ENCODE data around the gene FAM131C. TPM values are rescaled to one million over a fixed set of nuclear protein-coding genes. Genes with fewer than 3 reads are reported as not detected.
A peak's percentile ranks its signal among the peaks of the same experiment; 100 is the strongest.

The FAM131C gene
- total and polyA plus RNA-seq, 10 of the 15 experiments (the other 5 are each of a cell fraction or from before 2014, with no cell fraction given), result 0.03 TPM; not detected in 9

DNA sequence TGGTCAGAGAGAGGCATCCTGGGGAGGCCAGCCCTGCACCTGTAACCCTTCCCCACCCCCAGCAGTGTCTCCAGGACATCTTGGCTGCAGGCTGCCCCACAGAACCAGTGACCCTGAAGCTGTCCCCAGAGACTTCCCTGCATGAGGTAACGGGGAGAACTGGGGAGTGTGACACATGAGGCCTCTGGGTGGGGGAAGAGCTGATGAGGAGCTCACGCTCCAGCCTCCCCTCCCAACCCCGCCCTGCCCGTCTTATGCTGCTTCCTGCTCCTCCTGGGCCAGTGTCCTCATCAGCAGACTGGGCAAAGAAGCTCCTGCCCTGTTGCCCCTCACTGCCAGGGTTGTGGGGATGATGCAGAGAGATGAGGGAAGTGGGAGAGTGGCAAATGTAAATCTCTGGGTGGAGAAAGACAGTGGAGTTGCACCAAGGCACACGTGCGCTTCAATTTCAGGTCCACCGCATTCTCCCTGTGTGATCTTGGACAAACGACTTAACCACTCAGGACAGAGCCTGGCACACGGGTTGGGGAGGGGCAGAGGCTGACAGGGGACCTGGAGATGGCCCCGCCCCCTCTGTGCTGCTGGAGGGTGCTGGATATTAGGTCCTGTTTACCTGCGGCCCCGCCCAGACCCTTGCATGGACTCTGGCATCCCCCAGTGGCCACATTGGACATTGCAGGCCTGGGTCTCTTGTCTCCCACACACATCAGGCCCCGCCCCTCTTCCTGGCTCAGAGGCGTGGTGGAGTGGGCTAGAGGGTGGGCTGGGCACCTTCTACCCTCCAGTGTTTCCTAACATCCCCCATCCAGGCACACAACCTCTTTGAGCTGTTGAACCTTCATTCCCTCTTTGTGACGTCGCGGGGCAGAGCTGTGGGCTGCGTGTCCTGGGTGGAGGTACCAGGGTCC lies 17.6 kb downstream of the FAM131C start:
- H4K20me1 ChIP-seq (ENCODE audit: control insufficient read depth, insufficient read depth), result no peaks in the 10 kb centered on the region
- no peaks in the 10 kb centered on the region for H3K9me3 ChIP-seq (replicated peaks; ENCODE audit: control insufficient read depth, insufficient read depth, low read length)
- in situ Hi-C loops (cut with MboI) (no loop called here), intact Hi-C loops (cut with micrococcal nuclease; ENCODE audit: unreplicated experiment) (loop anchor here (1.0 to 10.0 kb wide), 3 partner anchors 47 to 264 kb away; no protein-coding TSS in a partner anchor)
- H3K9ac ChIP-seq (ENCODE audit: control insufficient read depth, insufficient read depth, low read length), result no peak overlapping the region
- DNase-seq (ENCODE audit: low read depth, low spot score) (peak; percentile 33), ATAC-seq (peak; percentile 97), FAIRE-seq (peak; percentile 83)
- no peak overlapping the region for H3K4me3 ChIP-seq
- no TSS peak for BruUV-seq (replicated peaks)
- ChIA-PET RAD21 (ENCODE audit: unreplicated experiment) (interaction anchor here (0.5 to 2.3 kb wide), 6 partner anchors 25 to 264 kb away, joined by 3 to 9 read pairs (median 4); no protein-coding TSS in a partner anchor), CTCF (interaction anchor here (0.7 to 5.5 kb wide), 7 partner anchors 23 to 264 kb away, joined by 3 to 81 read pairs (median 4); no protein-coding TSS in a partner anchor), POLR2A (no interaction called here), SMC1A (ENCODE audit: uncharacterized antibody, unreplicated experiment) (interaction anchor here (0.6 to 3.5 kb wide), 3 partner anchors 45 to 48 kb away, joined by 3 to 17 read pairs (median 12); no protein-coding TSS in a partner anchor)
- no peaks in the 10 kb centered on the region for H3K79me2 ChIP-seq (ENCODE audit: control insufficient read depth, insufficient read depth, low read length)
- 33% methylated on average over 17 of the region's 18 CpGs for WGBS (ENCODE audit: insufficient coverage, insufficient replicate concordance, low lambda C conversion rate, missing lambda C conversion rate)
- no peaks in the 10 kb centered on the region for H3K4me1 ChIP-seq (ENCODE audit: control insufficient read depth, insufficient read depth, low read length)
- no peak overlapping the region for H3K4me2 ChIP-seq (ENCODE audit: control insufficient read depth, insufficient read depth)
- no peaks in the 10 kb centered on the region for H3K36me3 ChIP-seq (ENCODE audit: control insufficient read depth in 2 of 2, insufficient read depth in 2 of 2, low read length in 1 of 2)
- no peak overlapping the region; the same call in 1 of the 2 replicates for H2AFZ ChIP-seq (ENCODE audit: control insufficient read depth, low read depth, low read length)
- H3K27me3 ChIP-seq (replicated peaks in 1 of 2; ENCODE audit: control insufficient read depth in 2 of 2, insufficient read depth in 2 of 2, low read length in 1 of 2), result no peaks in the 10 kb centered on the region
- H3K27ac ChIP-seq (ENCODE audit: control insufficient read depth, insufficient read depth), result no peak overlapping the region
- TF ChIP-seq HDAC2 (IDR thresholded peaks at IDR 0.05) (no peak), SMC3 (IDR thresholded peaks at IDR 0.05; ENCODE audit: borderline replicate concordance, low read length) (peak; percentile 94), ZNF207 (IDR thresholded peaks at IDR 0.05; ENCODE audit: borderline replicate concordance) (peak; percentile 76; the same call in 1 of the 2 replicates), EGR1 (IDR thresholded peaks at IDR 0.05; ENCODE audit: borderline replicate concordance in 1 of 2, low read depth in 2 of 2, low read length in 2 of 2) (peak in 1 of 2 experiments; percentile 36; a peak in 2 of 3 replicates), YY1 (IDR thresholded peaks at IDR 0.05; ENCODE audit: low read depth, low read length) (peak; percentile 55; the same call in 1 of the 2 replicates), SREBF1 (IDR thresholded peaks at IDR 0.05; ENCODE audit: low read length) (no peak), PAX8 (IDR thresholded peaks at IDR 0.05) (no peak), JUND (IDR thresholded peaks at IDR 0.05; ENCODE audit: low read depth, low read length) (no peak), RAD21 (IDR thresholded peaks at IDR 0.05; ENCODE audit: insufficient read depth, low read depth, low read length) (peak; percentile 96), MYC (IDR thresholded peaks at IDR 0.05; ENCODE audit: insufficient read depth, insufficient read length, insufficient replicate concordance, low read length, severe bottlenecking) (no peak), BHLHE40 (IDR thresholded peaks at IDR 0.05; ENCODE audit: borderline replicate concordance in 1 of 2, low read depth in 2 of 2, low read length in 1 of 2) (peak in 1 of 2 experiments; percentile 41; a peak in 1 of 4 replicates), FOXK2 (IDR thresholded peaks at IDR 0.05) (peak; percentile 52), LARP7 (IDR thresholded peaks at IDR 0.05) (peak; percentile 55; the same call in 1 of the 2 replicates)
- TF ChIP-seq, protein P1, sequence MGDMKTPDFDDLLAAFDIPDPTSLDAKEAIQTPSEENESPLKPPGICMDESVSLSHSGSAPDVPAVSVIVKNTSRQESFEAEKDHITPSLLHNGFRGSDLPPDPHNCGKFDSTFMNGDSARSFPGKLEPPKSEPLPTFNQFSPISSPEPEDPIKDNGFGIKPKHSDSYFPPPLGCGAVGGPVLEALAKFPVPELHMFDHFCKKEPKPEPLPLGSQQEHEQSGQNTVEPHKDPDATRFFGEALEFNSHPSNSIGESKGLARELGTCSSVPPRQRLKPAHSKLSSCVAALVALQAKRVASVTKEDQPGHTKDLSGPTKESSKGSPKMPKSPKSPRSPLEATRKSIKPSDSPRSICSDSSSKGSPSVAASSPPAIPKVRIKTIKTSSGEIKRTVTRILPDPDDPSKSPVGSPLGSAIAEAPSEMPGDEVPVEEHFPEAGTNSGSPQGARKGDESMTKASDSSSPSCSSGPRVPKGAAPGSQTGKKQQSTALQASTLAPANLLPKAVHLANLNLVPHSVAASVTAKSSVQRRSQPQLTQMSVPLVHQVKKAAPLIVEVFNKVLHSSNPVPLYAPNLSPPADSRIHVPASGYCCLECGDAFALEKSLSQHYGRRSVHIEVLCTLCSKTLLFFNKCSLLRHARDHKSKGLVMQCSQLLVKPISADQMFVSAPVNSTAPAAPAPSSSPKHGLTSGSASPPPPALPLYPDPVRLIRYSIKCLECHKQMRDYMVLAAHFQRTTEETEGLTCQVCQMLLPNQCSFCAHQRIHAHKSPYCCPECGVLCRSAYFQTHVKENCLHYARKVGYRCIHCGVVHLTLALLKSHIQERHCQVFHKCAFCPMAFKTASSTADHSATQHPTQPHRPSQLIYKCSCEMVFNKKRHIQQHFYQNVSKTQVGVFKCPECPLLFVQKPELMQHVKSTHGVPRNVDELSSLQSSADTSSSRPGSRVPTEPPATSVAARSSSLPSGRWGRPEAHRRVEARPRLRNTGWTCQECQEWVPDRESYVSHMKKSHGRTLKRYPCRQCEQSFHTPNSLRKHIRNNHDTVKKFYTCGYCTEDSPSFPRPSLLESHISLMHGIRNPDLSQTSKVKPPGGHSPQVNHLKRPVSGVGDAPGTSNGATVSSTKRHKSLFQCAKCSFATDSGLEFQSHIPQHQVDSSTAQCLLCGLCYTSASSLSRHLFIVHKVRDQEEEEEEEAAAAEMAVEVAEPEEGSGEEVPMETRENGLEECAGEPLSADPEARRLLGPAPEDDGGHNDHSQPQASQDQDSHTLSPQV (IDR thresholded peaks at IDR 0.05), result 0 out of 2 replicates have a peak, but pooled peaks have one; percentile 64

Data from GM12878 (cell line).